ENCODE data around the gene GCLM.

GCLM gene

DNA sequence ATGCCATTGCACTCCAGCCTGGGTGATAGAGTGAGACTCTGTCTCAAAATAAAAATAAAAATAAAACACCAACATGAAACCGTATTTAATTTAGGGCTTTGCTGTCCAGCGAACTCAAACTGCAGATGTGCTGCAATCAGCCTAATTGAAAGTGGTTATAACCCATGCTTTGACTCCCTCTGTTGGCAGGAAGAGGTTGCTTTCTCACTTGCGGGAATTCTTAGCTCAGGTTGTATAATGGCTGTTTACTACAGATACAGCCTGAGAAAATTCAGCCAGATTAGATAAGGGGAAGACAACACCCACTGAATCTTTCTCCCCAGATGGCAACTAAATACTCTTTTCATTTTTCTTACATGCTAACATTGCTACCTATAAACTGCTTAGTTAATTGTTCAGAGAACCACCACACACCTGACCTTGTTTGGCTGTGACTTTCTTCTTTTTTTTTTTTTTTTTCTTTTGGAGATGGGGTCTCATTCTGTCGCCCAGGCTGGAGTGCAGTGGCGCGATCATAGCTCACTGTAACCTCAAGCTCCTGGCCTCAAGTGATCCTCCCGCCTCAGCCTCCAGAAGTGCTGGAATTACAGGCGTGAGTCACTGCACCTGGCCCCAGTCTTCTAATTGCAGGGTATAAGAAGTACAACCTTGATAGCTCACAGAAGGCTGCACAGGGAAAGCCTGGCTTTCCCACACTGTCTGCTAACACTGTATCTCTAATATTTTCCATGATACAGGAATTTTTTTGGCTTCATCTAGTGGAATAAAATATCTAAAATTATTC is 64.8 kb downstream of the GCLM start:
- Histone ChIP-seq H3K27ac (replicated peaks) (no peak overlapping the region), H3K27me3 (ENCODE audit: insufficient read depth, poor library complexity, severe bottlenecking) (no peaks in the 10 kb centered on the region), H3K4me3 (replicated peaks; ENCODE audit: insufficient read depth, low read length) (no peak overlapping the region)
- TF ChIP-seq, protein P1, sequence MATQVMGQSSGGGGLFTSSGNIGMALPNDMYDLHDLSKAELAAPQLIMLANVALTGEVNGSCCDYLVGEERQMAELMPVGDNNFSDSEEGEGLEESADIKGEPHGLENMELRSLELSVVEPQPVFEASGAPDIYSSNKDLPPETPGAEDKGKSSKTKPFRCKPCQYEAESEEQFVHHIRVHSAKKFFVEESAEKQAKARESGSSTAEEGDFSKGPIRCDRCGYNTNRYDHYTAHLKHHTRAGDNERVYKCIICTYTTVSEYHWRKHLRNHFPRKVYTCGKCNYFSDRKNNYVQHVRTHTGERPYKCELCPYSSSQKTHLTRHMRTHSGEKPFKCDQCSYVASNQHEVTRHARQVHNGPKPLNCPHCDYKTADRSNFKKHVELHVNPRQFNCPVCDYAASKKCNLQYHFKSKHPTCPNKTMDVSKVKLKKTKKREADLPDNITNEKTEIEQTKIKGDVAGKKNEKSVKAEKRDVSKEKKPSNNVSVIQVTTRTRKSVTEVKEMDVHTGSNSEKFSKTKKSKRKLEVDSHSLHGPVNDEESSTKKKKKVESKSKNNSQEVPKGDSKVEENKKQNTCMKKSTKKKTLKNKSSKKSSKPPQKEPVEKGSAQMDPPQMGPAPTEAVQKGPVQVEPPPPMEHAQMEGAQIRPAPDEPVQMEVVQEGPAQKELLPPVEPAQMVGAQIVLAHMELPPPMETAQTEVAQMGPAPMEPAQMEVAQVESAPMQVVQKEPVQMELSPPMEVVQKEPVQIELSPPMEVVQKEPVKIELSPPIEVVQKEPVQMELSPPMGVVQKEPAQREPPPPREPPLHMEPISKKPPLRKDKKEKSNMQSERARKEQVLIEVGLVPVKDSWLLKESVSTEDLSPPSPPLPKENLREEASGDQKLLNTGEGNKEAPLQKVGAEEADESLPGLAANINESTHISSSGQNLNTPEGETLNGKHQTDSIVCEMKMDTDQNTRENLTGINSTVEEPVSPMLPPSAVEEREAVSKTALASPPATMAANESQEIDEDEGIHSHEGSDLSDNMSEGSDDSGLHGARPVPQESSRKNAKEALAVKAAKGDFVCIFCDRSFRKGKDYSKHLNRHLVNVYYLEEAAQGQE (IDR thresholded peaks at IDR 0.05; ENCODE audit: insufficient replicate concordance, low read depth): peak; percentile 52
- no peak for TF ChIP-seq SPI1 (IDR thresholded peaks at IDR 0.05; ENCODE audit: borderline replicate concordance, low read depth)
- TF ChIP-seq, protein P2, sequence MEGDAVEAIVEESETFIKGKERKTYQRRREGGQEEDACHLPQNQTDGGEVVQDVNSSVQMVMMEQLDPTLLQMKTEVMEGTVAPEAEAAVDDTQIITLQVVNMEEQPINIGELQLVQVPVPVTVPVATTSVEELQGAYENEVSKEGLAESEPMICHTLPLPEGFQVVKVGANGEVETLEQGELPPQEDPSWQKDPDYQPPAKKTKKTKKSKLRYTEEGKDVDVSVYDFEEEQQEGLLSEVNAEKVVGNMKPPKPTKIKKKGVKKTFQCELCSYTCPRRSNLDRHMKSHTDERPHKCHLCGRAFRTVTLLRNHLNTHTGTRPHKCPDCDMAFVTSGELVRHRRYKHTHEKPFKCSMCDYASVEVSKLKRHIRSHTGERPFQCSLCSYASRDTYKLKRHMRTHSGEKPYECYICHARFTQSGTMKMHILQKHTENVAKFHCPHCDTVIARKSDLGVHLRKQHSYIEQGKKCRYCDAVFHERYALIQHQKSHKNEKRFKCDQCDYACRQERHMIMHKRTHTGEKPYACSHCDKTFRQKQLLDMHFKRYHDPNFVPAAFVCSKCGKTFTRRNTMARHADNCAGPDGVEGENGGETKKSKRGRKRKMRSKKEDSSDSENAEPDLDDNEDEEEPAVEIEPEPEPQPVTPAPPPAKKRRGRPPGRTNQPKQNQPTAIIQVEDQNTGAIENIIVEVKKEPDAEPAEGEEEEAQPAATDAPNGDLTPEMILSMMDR (IDR thresholded peaks at IDR 0.05; ENCODE audit: insufficient read depth, low read length): peak; percentile 69
- DNase-seq (ENCODE audit: low read depth in 1 of 2, low spot score in 1 of 2): peak; percentile 54 to 69

DNA sequence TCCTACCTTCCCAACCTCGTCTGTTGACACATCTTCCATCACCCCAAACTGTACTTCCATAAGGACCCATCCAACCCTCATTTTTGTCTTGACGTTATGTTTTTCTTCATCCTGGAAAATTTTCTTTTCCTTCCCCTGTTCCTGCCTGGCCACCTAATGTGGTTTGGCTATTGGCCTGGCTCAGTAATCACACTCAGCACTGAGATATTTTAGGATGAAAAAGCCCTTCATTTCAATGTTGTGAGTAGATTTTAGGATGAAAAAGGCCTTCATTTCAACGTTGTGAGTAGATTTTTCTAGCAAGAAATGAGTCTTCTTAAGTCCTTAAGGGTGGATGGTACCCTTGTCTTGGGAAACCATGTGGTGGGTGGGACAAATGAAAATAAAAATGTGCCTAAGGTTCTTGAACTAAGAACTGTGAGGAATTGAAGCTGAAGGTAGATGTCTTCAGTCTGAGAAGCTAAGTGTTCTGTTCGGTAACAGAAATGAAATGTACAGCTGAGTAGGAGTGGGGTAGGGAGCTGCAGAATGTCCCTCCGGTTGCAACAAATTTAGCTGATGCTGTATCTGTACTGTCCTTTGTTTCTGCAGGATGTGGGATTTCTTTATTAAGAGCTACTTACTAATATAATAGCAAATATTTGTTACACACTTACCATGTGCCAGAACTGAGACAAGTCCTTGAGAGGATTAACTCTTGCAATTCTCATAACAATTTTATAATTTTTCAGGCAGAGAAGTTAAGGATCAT is 66.3 kb downstream of the GCLM start:
- no peak for DNase-seq (ENCODE audit: low read depth in 1 of 2, low spot score in 1 of 2)
- H3K27ac ChIP-seq (replicated peaks): no peak overlapping the region
- no peak for TF ChIP-seq SPI1 (IDR thresholded peaks at IDR 0.05; ENCODE audit: borderline replicate concordance, low read depth)
- TF ChIP-seq GABPA (IDR thresholded peaks at IDR 0.05; ENCODE audit: low read depth): no peak
- TF ChIP-seq POLR2AphosphoS5 (IDR thresholded peaks at IDR 0.05; ENCODE audit: low read depth): no peak
- TF ChIP-seq, protein P1 (IDR thresholded peaks at IDR 0.05; ENCODE audit: insufficient replicate concordance, low read depth): no peak
- TF ChIP-seq, protein P2 (IDR thresholded peaks at IDR 0.05; ENCODE audit: insufficient read depth, low read length): no peak
- H3K27me3 ChIP-seq (ENCODE audit: insufficient read depth, poor library complexity, severe bottlenecking): no peaks in the 10 kb centered on the region
- H3K4me3 ChIP-seq (replicated peaks; ENCODE audit: insufficient read depth, low read length): no peak overlapping the region

DNA sequence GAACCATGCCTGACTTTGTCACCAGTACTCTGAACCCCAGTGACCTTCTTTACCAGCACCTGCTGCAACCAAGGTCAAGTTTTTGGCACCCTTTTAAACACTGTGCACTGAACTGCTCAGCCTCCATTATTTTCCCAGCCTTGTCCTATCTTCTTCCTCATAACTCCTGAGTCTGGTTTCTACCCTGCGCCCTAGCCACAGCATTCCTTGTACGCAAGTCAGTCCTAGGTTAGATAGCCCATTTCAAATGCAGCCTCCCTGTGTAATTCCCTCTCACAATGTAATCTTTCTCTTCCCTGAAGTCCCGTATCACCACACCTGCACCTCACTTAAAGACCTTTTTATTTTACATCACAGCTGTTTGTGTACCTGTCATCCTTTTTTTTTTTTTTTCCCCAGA is 67.5 kb downstream of the GCLM start:
- TF ChIP-seq GABPA (IDR thresholded peaks at IDR 0.05; ENCODE audit: low read depth): no peak
- TF ChIP-seq, protein P2 (IDR thresholded peaks at IDR 0.05; ENCODE audit: insufficient read depth, low read length): no peak
- TF ChIP-seq, protein P1 (IDR thresholded peaks at IDR 0.05; ENCODE audit: insufficient replicate concordance, low read depth): no peak
- DNase-seq (ENCODE audit: low read depth in 1 of 2, low spot score in 1 of 2): no peak
- no peak overlapping the region for H3K4me3 ChIP-seq (replicated peaks; ENCODE audit: insufficient read depth, low read length)
- H3K27ac ChIP-seq (replicated peaks): no peak overlapping the region
- no peaks in the 10 kb centered on the region for H3K27me3 ChIP-seq (ENCODE audit: insufficient read depth, poor library complexity, severe bottlenecking)

All from HL-60 (cell line).